Eye (tissue), 1 donor: Measurements from ENCODE around the gene ERC2.
A peak's percentile ranks its signal among the peaks of the same experiment; 100 is the strongest.

Source experiments
- DNase-seq: peaks from one replicate; pipeline ENCODE4 v3.0.0-alpha.2; 2015

ERC2 gene

GRCh38 chr3:56424336-56424735, 43.9 kb downstream of the ERC2 start:
- peak; percentile 29 for DNase-seq

- peak; percentile 37 for DNase-seq
Measured at GRCh38 chr3:56423661-56424099, 44.6 kb downstream of the ERC2 start.

GRCh38 chr3:56422316-56422715, 46.0 kb downstream of the ERC2 start:
- no peak for DNase-seq

GRCh38 chr3:56421205-56421604, 47.1 kb downstream of the ERC2 start:
- no peak for DNase-seq

- no peak for DNase-seq
Measured at GRCh38 chr3:56415652-56416051, 52.6 kb downstream of the ERC2 start.

GRCh38 chr3:56413911-56414310, 54.4 kb downstream of the ERC2 start:
- no peak for DNase-seq

- DNase-seq: no peak
Measured at GRCh38 chr3:56411166-56411565, 57.1 kb downstream of the ERC2 start.

GRCh38 chr3:56410576-56410975, 57.7 kb downstream of the ERC2 start:
- no peak for DNase-seq

- no peak for DNase-seq
Measured at GRCh38 chr3:56409790-56410189, 58.5 kb downstream of the ERC2 start.

- DNase-seq: no peak
Measured at GRCh38 chr3:56408761-56409196, 59.5 kb downstream of the ERC2 start.

GRCh38 chr3:56406826-56407515, 61.3 kb downstream of the ERC2 start:
- DNase-seq: peak; percentile 20

- no peak for DNase-seq
Measured at GRCh38 chr3:56404884-56405283, 63.4 kb downstream of the ERC2 start.

- DNase-seq: no peak
Measured at GRCh38 chr3:56398659-56399058, 69.6 kb downstream of the ERC2 start.

- DNase-seq: no peak
Measured at GRCh38 chr3:56397798-56398197, 70.5 kb downstream of the ERC2 start.

GRCh38 chr3:56389183-56389830, 79.0 kb downstream of the ERC2 start:
- DNase-seq: peak; percentile 82

- DNase-seq: no peak
Measured at GRCh38 chr3:56383092-56383491, 85.2 kb downstream of the ERC2 start.

GRCh38 chr3:56379723-56380287, 88.5 kb downstream of the ERC2 start:
- peak; percentile 34 for DNase-seq

GRCh38 chr3:56375654-56376053, 92.6 kb downstream of the ERC2 start:
- no peak for DNase-seq

- DNase-seq: no peak
Measured at GRCh38 chr3:56373386-56373785, 94.9 kb downstream of the ERC2 start.

- no peak for DNase-seq
Measured at GRCh38 chr3:56370991-56371775, 97.1 kb downstream of the ERC2 start.

GRCh38 chr3:56369914-56370313, 98.4 kb downstream of the ERC2 start:
- DNase-seq: no peak

- no peak for DNase-seq
Measured at GRCh38 chr3:56368846-56369245, 99.4 kb downstream of the ERC2 start.

GRCh38 chr3:56366641-56367162, 101.6 kb downstream of the ERC2 start:
- DNase-seq: no peak
